Activated effector memory CD4-positive, alpha-beta T cell treated with Interleukin-2 at 50 U/mL for 16 hours (primary cell): Measurements from ENCODE around the gene RARRES2.
A peak's percentile ranks its signal among the peaks of the same experiment; 100 is the strongest.
"Not testable (repeated sequence)": the region's sequence is repeated elsewhere in the genome, so short reads cannot be mapped to it uniquely, and the experiment has no call there.

ENCODE experiments used
- DNase-seq: peaks from one replicate; pipeline ENCODE4 v3.0.0-alpha.2; 2020

RARRES2 gene

DNA sequence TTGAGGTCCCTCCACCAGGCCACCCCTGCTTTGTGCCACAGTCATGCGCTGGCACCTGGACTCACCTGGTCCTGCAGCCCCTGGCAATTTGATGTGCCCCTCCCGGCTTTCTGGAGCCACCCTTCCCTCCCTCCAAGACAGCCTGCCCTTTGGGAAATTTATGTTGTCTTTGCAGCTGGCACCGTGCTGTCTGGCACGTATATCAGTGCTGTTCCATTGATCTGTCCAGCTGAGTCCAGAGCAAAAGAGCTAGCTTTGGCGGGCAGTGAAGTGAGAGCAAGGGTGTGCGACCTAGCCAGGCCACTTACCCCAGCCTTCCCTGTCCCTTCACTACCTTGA is 5.7 kb downstream of the RARRES2 start:
- DNase-seq, result no peak

DNA sequence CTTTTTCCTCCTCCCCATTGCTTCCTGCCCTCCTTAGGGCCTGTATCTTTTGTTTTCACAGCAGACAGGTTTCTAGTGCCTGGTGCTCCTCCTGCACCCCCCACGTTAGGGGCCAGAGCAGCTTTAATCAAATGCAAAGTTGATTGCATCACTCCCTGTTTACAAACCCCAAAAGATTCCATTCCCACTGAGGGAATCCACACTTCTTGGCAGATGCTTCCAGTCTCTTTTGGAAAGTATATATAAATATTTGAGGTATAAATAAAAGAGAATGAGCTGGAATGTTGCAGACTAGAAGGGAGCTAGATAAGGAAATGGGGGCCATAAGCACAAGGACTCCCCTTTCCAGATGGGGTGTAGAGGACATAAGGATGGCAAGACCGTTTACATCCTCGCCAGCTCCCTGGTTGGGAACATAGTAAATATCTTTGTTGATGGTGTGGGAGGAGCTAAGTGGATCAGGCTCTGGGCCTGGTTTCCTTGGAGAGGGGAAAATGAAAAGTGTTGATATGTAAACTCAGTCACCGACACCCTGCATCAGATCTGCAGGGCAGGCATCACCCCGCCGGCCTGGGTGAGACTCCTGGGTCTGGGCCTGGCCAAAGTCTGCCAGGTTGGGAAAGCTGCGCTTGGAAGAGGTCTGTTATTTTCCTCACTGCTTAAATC is 6.2 kb downstream of the RARRES2 start:
- no peak for DNase-seq

DNA sequence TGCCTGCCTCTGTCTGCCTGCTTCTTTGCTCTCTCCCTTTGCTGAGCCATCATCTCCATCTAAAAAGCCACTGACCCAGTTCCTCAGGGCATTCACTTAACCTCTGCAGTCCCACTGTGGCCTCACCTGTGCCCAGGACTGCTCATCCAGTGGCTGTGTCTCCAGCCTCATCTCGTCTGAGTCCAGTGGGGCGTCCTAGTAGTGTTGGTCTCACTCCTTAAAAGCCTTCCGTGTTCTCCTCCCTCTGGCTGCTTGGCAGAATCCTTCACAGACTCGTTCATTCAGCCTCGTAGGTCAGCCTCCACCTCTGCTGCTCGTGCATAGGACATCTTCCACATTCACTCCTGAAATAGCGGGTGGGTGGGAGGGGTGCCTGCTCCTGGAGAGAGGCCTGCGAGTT is 7.3 kb downstream of the RARRES2 start:
- no peak for DNase-seq

DNA sequence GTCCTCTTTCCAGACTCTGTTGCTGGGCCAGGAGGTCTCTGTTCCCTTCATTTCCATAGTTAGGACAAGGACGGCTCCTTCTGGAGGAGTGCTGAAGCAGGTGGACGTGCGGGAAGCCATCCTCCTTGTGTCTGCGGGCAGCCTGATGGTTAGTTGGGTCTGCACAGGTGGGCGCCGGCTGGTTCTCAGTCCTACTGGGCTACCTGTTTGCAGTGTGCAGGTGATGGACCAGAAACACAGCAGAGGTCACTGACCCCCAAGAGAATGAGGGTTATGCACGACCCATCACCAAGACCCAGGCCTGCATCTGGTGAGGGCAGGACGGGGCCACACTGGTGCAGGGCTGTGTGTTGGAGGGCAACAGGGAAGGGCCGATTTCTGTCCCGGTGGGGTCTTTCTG is 7.8 kb downstream of the RARRES2 start:
- no peak for DNase-seq

DNA sequence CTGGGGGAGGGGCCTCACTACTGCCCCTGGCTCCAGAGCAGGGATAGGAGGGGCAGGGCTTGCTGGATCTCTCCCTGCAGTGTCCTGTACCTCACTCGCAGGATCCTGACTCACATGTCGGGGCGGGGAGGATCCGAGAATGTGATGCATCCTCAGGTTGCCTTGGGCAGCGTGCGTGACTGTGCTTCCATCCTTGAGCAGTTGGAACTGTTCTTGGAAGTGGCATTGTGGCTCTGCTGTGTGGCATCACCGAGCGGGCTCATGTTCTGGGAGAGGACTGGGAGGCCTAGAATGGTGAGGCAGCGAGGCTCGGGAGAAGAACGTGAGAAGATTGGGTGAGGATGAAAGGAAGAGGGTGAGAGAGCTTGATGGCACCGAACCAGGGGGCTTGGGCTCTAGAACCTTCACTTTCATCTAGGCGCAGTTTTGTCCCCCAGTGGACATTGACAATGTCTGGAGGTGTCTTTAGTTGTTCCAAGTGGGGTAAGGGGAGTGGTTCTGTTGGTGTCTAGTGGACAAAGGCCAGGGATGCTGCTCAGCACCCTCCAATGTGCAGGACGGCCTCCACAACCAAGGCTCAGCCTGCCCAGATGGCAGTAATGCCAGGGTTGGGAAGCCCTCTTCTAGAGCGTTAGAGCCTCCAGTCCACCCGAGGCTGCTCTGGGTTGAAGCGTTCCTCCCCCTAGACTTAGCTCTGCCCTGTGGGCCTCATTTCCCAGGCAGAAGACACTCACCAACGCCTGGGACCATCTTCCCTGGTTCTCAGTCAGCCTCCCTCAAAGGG is 8.4 kb downstream of the RARRES2 start:
- DNase-seq, result no peak

DNA sequence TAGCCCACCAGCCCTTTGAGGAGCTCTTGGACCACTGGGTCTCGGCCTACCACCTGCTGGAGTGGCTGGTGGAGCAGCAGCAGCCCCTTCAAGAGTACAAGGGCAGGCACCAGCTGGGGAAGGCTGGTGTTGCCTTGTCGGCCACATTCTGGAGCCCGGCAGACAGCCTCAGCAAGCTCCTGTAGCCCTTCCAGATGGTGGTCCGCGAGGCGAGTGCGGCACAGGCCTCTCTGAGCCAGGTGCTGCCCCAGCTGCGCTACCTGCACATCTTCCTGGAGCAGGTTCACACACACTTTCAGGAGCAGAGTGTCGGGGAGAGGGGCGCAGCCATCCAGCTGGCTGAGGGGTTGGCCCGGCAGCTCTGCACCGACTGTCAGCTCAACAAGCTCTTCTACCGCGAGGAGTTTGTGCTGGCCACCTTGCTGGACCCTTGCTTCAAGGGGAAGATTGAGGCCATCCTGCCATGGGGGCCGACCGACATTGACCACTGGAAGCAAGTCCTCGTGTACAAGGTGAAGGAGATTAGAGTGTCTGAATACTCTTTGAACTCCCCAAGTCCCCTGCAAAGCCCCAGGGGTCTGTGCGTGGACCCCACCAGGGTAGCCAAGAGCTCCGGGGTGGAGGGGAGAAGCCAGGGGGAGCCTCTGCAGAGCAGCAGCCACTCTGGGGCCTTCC is 11.1 kb downstream of the RARRES2 start:
- no peak for DNase-seq

DNA sequence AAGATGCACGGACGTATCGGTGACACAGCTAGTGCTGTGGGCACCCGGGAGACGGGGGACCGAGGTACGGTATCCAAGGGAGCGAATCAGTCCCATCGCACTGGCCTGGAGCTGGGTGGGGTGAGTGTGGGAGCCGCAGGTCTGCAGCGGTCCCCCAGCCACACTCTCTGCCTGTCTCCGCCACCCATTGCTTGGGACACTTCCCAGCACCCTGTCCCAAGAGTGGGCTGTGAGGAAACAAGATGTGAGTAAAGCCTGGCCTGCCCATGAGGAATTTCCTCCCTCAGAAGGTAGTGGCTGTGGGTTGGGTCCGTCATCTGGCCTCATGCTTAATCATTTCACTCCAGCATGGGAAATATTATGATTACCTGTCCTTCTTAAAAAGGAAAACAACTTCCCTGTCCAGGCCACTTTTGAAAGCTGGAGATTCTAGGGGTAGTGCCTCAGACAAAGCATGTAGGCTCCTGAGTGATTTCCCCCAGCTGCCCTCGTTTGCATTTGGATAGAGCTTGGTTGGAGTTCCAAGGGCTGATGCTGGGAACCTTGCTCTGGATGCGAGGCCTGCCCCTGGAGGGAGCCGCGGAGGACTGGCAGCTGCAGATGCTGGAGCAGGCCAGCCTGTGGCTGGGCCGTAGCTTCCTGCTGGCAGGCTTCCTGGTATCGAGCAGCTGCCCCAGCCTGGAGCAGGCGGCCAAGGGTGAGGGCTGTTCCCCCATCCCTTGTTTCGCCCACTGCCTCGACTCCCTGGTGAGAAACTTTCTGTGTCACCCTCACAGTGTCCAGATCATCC is 11.9 kb downstream of the RARRES2 start:
- no peak for DNase-seq

DNA sequence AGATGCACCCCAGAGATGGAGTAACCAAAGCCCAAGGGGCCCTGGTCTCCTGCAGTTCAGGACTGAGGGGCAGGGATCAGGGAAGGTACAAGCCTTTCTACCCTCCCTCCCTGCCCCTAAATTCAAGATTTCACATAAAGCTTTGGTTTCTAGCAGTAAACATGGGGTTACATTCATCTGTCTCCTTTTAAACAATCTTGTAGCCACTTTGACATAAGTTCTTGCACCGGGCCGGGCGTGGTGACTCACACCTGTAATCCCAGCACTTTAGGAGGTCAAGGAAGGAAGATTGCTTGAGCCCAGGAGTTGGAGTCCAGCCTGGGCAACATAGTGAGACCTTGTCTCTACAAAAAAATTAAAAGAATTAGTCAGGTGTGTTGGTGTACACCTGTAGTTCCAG is 14.1 kb downstream of the RARRES2 start:
- DNase-seq, result no peak

DNA sequence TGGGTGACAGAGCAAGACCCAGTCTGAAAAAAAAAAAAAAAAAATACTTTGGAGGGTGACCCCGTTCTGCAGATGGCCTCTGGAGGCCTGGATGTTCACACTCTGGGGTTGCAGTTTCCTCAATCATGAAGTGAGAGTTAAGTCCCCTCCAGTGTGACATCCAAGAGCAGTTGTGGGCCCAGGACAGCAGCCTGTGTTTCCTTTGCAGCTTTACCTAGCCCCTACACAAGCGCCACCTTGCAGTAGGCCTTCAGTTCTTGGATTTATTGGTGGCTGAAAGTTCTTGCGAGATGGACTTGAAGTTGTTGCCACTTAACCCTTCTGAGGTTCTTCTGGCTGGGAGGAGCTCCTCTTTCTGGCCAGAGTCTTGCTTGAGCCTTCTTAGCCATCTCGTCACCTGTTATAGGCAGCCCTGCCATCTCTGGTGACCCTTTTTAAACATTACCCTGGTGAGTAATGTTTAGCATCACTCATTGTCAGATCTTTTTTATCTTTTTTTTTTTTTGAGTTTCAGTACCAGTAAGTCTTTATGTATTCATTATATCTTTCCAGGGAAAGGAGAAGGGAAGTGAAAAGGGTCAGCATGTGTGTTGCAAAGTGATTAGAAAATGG is 14.7 kb downstream of the RARRES2 start:
- DNase-seq, result no peak

DNA sequence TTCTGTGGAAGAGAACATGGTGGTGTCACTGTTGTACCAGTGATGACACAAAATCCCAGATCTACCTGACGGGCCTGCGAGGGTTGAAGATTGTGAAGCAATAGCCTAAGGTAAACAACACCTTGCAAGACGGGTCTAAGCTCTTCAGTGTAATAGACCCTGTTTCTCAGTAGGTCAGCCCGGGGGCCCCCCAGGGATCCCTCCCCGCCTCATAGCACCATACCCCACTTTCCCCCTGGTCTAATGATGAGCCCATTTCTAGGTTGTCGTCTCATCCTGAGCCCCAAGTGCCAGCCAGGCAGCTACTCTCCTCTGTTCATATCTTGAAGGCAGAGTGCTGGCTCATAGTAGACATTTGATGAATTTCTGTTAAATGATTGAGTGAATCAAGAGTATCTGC is 15.5 kb downstream of the RARRES2 start:
- no peak for DNase-seq

DNA sequence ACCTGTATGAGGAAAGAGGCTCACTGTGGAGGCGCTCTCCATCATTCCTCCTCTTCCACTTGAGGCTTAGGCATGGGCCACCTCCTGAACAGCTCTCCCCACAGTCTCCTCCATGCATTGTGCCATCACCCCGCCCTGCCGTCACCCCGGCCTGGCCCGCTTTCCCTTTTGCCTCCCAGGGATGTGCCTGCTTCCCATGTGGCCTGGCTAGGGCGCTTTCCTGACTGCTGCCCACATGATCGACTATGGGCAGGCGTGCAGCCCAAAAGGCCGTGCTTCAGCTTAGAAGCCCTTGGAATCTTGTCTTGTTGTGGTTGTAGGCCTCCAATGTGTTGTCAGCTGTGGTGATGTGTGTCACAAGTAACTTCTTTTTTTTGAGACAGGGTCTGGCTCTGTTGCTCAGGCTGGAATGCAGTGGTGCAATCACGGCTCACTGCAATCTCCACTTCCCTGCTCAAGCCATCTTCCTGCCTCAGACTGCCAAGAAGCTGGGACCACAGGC is 16.3 kb downstream of the RARRES2 start:
- no peak for DNase-seq

DNA sequence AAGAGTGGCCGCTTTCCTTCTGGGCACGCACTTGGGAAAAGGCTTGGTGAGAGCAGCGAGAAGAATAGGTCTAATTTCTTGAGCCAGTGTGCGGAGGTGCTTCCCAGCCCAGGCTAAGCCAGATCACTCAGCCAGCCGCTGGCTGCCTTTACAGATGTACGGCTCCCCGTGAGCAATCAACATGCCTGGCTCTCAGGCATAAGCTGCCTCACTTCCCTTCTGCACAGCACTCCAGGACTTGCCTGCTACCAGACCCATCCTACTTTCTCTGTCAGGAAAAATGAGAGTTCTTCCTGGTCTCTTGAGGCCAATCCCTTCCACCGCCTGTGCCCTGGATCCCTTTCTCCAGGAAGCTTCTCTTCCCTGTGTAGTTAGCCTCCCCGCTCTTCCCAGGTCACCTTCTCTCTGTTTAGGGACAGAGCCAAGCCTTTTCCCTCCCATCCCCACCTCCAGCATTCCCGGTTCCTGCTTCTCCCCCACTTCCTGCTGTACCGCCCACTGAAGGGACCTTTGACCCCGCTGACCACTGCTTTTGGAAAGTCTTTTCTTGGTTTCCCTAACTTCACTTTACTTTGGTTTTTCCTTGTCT is 17.0 kb downstream of the RARRES2 start:
- DNase-seq, result no peak

DNA sequence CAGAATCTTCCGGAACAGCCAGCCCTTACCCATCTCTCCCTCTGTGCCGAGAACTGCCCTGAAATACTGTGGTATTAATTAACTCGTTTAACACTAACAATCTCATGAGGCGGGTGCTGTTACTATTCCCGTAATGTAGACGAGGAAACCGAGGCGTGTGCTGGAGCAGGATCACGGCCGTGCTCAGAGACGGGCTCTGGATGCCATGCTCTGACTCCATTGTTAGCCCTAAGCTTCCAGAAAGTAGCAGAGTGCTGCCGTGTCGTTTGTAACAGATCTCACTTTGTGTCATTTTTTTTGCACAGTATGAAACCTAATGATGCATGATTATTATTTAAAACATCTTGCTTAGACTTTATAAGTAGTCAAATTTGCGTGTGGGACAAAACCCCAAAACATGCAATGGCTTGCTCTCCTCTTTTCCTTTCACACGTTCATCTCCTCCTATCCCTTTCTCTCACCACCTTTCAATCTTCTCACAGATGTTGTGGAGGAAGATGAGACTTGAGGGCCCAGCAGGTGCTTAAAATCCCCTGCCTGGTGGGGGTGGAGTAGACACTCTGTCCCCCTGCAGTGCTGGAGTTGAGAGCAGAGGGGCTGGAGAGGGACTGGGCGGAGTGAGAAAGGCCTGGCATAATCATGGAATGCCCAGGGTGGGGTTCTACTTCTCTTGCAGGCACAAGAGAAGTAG is 17.6 kb downstream of the RARRES2 start:
- no peak for DNase-seq

DNA sequence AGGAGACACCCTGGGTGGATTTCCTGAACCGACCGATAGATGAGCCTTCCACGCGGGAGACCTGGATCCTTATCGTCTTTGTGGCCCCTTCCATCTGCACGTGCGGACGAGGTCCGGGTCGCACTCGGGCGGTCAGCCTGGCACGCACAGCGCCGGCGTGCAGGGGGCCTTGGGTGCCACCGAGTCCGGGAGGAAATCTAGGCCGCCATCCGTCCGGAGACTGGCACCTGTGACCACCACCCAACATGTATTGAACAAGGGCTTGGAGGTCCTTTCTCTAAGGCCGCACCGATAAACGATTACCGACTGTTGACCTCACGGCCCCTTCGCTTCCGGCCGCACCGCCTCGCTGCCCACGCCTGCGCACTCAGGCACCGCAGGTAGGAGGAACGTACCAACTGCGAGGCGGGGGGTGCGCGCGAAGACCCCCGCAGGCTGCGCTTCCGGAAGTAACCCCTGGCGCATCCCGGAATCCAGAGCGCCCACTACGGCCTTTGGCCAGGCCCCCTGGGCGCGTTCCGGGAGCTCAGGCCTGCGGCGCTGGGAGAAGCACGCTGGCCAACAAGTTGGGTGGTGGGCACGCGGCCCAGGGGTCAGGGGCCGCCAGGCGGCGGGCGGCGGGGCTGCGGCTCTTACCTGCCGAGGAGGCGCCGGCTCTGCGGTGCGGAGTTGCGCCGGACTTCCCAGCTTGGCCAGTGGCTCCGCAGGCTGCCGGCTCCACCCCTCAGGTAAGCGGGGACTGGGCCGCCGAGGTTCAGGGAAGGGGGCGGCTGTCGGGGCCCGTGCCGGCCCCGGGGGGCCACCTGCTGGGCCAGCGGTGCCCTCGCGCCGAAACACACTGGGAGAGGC is 18.4 kb downstream of the RARRES2 start, which contains the start of the genes ACTR3C and LRRC61:
Gene ACTR3C, minus strand, starts transcription at position 713 of the 849 bp plus-strand sequence. CDS start 28,249 bp downstream, outside the sequence.
Gene LRRC61, plus strand, starts transcription at position 523 of the 849 bp plus-strand sequence. CDS start 13,507 bp downstream, outside the sequence.
- peak; percentile 49 for DNase-seq

DNA sequence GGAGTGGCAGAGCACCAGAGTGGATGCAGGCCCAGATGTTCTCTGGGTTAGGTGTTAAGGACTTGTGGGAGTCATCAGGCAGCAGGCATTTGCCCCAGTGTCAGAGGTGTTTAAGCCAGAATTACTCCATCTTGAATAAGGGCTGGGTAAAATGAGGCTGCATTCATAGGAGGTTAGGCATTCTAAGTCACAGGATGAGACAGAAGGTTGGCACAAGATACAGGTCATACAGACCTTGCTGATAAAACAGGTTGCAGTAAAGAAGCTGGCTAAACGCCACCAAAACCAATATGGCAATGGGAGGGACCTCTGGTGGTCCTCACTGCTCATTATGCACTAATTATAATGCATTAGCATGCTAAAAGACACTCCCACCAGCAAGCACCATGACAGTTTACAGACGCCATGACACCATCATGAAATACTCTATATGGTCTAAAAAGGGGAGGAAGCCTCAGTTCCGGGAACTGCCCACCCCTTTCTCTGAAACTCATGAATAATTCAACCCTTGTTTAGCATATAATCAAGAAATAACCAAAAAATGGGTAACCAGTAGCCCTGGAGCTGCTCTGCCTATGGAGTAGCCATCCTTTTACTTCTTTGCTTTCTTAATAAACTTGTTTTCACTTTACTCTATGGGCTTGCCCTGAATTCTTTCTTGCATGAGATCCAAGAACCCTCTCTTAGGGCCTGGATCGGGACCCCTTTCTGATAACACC is 19.2 kb downstream of the RARRES2 start:
- peak; percentile 21 for DNase-seq

DNA sequence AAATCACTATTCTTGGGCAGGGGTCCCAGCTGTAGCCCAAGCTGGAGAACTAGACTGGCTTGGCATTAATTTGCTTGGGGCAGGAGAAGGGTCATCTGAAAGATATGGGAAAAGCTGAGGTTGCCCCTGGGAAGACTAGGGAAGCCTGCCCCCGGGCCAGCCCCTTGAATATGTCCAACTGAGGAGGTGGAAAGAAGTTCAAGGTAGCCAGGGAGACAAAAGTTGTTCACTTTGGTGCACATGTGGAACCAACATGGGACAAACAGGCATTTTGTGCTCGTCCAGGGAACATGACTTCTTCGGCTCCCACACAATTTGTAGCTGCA is 19.7 kb downstream of the RARRES2 start:
- DNase-seq, result no peak

DNA sequence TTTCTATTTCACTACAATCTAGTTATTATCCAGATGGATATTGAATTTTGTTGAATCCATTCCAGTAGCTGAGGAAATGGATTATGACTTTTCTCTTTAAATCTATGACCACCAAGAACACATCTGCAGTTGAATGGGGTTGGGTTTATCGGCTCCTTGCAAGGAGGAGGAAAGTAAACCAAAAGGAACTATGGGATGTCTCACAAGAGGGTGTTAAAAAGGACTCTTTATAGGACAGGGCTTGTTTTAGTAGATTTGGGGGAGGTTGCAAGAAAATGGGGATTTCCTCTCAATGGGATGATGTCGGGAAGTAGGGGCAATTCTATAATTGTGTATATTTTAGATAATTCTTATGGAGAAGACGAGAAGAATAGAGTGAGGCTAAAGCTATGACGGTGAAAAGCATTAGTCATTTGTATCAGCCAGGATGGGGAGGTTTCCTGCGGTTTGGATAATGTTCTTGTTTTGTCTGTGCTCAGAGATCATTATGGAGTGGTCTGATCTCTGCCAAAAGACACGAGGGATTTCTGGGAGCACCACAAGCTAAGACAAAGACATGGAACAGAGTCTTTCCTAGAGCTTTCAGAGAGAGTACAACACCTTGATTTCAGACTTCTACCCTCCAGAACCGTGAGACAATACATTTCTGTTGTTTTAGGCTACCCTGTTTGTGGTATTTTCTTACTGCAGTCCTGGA is 23.5 kb downstream of the RARRES2 start:
- no peak for DNase-seq

DNA sequence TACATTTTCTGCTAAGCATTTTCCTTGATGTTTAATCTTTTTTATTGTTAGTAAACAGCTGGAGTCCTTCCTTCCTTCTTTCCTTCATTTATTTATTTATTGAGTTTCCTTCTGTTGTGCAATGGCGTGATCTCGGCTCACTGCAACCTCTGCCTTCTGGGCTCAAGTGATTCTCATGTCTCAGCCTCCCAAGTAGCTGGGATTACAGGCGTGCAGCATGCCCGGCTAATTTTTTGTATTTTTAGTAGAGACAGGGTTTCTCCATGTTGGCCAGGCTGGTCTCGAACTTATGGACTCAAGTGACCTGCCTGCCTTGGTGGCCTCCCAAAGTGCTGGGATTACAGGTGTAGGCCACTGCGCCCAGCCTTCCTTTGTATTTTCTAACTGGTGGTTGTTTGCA is 24.4 kb downstream of the RARRES2 start:
- not testable (repeated sequence) for DNase-seq

DNA sequence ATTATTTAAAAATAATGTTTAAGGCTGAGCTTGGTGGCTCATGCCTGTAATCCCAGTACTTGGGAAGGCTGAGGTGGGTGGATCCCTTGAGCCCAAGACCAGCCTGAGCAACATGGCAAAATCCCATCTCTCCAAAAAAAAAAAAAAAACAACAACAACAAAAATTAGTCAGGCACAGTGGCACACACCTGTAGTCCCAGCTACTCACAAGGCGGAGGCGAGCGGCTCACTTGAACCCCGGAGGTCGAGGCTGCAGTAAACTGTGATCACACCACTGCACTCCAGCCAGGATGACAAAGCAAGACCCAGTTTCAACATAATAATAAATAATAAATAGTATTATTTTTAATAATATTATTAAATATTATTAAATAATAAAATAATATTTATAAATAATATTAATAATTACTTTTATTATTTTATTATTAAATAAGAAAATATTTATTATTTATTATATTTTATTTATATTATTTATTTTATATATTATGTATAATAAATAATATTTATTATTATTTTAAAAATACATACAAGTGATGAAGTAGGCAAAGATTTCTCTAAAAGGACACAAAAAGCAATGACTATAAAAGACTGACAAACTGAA is 26.7 kb downstream of the RARRES2 start:
- no peak for DNase-seq
